ENCODE results near the gene CH25H. TPM values are rescaled to one million over a fixed set of nuclear protein-coding genes. Genes with fewer than 3 reads are reported as not detected.

CH25H gene
- total and polyA plus RNA-seq, 2 experiments from 2014 or later = 18.0 to 34.9 TPM

DNA sequence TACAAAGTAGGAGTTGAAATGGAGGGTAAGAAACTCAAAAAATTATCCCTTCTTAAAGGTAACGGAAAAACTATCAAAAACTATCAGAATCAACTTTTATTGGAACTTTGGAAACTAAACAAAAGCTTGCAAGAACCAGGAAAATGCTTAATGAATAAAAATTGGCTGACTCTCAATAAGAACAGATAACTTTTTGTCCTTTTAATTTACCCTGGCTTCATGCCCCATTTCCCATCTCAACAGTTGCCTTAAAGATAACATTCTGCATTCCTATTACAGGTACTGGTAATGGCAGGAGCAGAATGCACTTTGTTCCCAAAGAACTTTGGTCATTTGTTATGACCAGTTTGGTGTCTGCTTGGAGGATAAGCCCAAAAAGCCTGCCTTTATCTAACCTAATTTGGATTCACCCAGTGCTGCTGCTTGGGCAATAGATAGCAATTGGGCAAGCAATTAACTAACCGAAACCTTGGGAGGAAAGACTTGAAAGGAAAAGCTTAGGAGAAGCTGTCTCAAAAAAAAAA lies 17.8 kb downstream of the CH25H start:
- no peak overlapping the region for H3K27ac ChIP-seq
- no peaks in the 10 kb centered on the region for H3K36me3 ChIP-seq (ENCODE audit: low read depth)
- H3F3A ChIP-seq (ENCODE audit: insufficient read depth) = peaks cover 4% of the 10 kb centered on the region
- TF ChIP-seq EZH2phosphoT487 (IDR thresholded peaks at IDR 0.05; ENCODE audit: insufficient read depth, low read depth) (no peak), EZH2 (IDR thresholded peaks at IDR 0.05; ENCODE audit: insufficient read depth, poor library complexity, severe bottlenecking) (no peak)
- no peak overlapping the region for H3K4me3 ChIP-seq
- H3K9me3 ChIP-seq (ENCODE audit: low read depth) = no peaks in the 10 kb centered on the region
- in situ Hi-C loops (cut with MboI) = no loop called here
- H4K20me1 ChIP-seq (ENCODE audit: insufficient read depth) = no peaks in the 10 kb centered on the region
- no peaks in the 10 kb centered on the region for H3K27me3 ChIP-seq (replicated peaks; ENCODE audit: insufficient read depth)
- no peak for DNase-seq
- H3K4me2 ChIP-seq (ENCODE audit: unreplicated experiment) = no peak overlapping the region
- no peaks in the 10 kb centered on the region for H3K79me2 ChIP-seq (ENCODE audit: insufficient read depth)
- H3K9me2 ChIP-seq (ENCODE audit: insufficient read depth) = 0 out of 2 replicates have a peak, but pooled peaks cover 4% of the 10 kb centered on the region
- no peak overlapping the region for H3K9ac ChIP-seq
- H3K4me1 ChIP-seq (ENCODE audit: insufficient read depth) = 0 out of 2 replicates have a peak, but pooled peaks cover 1% of the 10 kb centered on the region
- WGBS, 2 experiments (ENCODE audit: low coverage in 1 of 2, low lambda C conversion rate in 2 of 2, missing lambda C conversion rate in 2 of 2) = 88 to 95% methylated on average over 2 of the region's 2 CpGs
- no peak overlapping the region for H2AFZ ChIP-seq

DNA sequence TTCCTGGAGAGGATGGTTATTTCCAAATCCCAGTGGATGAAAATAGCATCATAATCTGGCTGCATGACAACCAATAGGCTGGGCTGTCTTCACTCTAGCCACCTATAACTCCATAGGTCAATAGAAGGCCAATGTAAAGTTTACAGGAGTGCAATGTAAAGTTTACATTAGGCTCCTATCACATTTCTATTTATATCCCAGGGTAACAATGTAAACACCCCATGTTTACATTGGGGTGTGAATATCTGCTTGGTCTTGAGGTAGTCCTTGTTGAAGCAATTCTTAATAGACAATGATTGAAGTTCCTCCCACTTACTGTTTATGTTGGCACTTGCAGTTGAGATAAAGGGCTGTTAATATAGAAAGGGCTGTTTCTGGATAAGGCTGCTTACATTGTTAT lies 21.5 kb downstream of the CH25H start:
- Histone ChIP-seq H3K36me3 (ENCODE audit: low read depth) (no peaks in the 10 kb centered on the region), H4K20me1 (ENCODE audit: insufficient read depth) (no peaks in the 10 kb centered on the region), H3F3A (ENCODE audit: insufficient read depth) (peaks cover 20% of the 10 kb centered on the region), H3K4me2 (ENCODE audit: unreplicated experiment) (no peak overlapping the region), H3K27ac (no peak overlapping the region), H3K4me3 (no peak overlapping the region), H3K9ac (no peak overlapping the region), H2AFZ (no peak overlapping the region), H3K9me2 (ENCODE audit: insufficient read depth) (no peaks in the 10 kb centered on the region), H3K27me3 (replicated peaks; ENCODE audit: insufficient read depth) (no peaks in the 10 kb centered on the region), H3K9me3 (ENCODE audit: low read depth) (no peaks in the 10 kb centered on the region), H3K4me1 (ENCODE audit: insufficient read depth) (peaks cover 16% of the 10 kb centered on the region), H3K79me2 (ENCODE audit: insufficient read depth) (no peaks in the 10 kb centered on the region)
- DNase-seq = no peak
- in situ Hi-C loops (cut with MboI) = no loop called here
- TF ChIP-seq EZH2phosphoT487 (IDR thresholded peaks at IDR 0.05; ENCODE audit: insufficient read depth, low read depth) (no peak), EZH2 (IDR thresholded peaks at IDR 0.05; ENCODE audit: insufficient read depth, poor library complexity, severe bottlenecking) (no peak)

DNA sequence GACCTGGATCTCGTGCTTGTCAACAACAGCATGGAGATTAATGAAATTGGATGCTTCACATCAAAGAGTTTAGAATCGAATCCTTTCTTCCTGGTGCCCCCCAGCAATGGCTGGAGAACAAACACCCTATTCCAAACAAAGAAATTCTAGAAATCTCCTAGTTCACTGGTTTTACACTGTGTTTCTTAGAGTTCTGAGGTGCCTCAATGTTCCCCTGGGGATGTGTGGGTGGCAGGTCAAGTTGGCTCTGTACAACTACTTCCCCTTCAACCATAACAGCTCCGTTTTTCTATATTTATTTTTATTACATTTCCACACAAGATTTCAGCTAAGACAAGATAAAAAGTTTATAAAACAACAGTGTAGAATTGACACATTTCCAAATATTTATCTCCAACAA lies 22.5 kb downstream of the CH25H start:
- H3K4me1 ChIP-seq (ENCODE audit: insufficient read depth) = peaks cover 16% of the 10 kb centered on the region
- no peaks in the 10 kb centered on the region for H3K79me2 ChIP-seq (ENCODE audit: insufficient read depth)
- no peaks in the 10 kb centered on the region for H3K36me3 ChIP-seq (ENCODE audit: low read depth)
- 61 to 68% methylated on average over 3 of the region's 3 CpGs for WGBS, 2 experiments (ENCODE audit: low coverage in 1 of 2, low lambda C conversion rate in 2 of 2, missing lambda C conversion rate in 2 of 2)
- H2AFZ ChIP-seq = no peak overlapping the region
- DNase-seq = no peak
- H3K9me2 ChIP-seq (ENCODE audit: insufficient read depth) = no peaks in the 10 kb centered on the region
- no peaks in the 10 kb centered on the region for H3K9me3 ChIP-seq (ENCODE audit: low read depth)
- in situ Hi-C loops (cut with MboI) = no loop called here
- no peaks in the 10 kb centered on the region for H4K20me1 ChIP-seq (ENCODE audit: insufficient read depth)
- H3K27ac ChIP-seq = no peak overlapping the region
- H3K9ac ChIP-seq = no peak overlapping the region
- H3K27me3 ChIP-seq (replicated peaks; ENCODE audit: insufficient read depth) = no peaks in the 10 kb centered on the region
- H3F3A ChIP-seq (ENCODE audit: insufficient read depth) = peaks cover 20% of the 10 kb centered on the region
- no peak for TF ChIP-seq EZH2phosphoT487 (IDR thresholded peaks at IDR 0.05; ENCODE audit: insufficient read depth, low read depth)
- no peak for TF ChIP-seq EZH2 (IDR thresholded peaks at IDR 0.05; ENCODE audit: insufficient read depth, poor library complexity, severe bottlenecking)
- H3K4me2 ChIP-seq (ENCODE audit: unreplicated experiment) = no peak overlapping the region
- H3K4me3 ChIP-seq = no peak overlapping the region

DNA sequence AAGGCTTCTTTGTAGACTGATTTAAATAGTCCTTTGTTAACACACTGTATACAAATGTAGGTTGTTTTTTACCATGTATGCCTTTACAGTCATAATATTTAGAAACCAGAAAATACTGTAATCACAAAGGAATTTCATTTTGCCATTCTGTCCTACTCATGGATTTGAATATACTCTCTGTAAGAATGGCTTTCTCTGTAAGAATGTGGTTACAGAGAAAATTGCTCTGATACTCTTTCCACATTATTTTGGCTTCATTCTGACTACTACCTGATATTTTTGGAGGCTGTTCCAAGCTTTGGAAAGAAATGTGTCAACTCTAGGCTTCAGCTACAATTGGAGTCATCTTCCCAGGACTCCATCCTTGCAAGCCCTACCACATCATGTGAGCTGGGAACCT lies 23.5 kb downstream of the CH25H start:
- H3K9me2 ChIP-seq (ENCODE audit: insufficient read depth) = no peaks in the 10 kb centered on the region
- TF ChIP-seq EZH2 (IDR thresholded peaks at IDR 0.05; ENCODE audit: insufficient read depth, poor library complexity, severe bottlenecking) (no peak), EZH2phosphoT487 (IDR thresholded peaks at IDR 0.05; ENCODE audit: insufficient read depth, low read depth) (no peak)
- no peaks in the 10 kb centered on the region for H3K36me3 ChIP-seq (ENCODE audit: low read depth)
- H3F3A ChIP-seq (ENCODE audit: insufficient read depth) = peaks cover 20% of the 10 kb centered on the region
- peak overlapping the region; percentile 5 for H3K4me2 ChIP-seq (ENCODE audit: unreplicated experiment)
- no peaks in the 10 kb centered on the region for H4K20me1 ChIP-seq (ENCODE audit: insufficient read depth)
- H3K9me3 ChIP-seq (ENCODE audit: low read depth) = no peaks in the 10 kb centered on the region
- peaks cover 16% of the 10 kb centered on the region for H3K4me1 ChIP-seq (ENCODE audit: insufficient read depth)
- peak overlapping the region; percentile 10; the same call in 1 of the 2 replicates for H3K27ac ChIP-seq
- no peak overlapping the region for H3K9ac ChIP-seq
- H2AFZ ChIP-seq = no peak overlapping the region
- H3K79me2 ChIP-seq (ENCODE audit: insufficient read depth) = no peaks in the 10 kb centered on the region
- in situ Hi-C loops (cut with MboI) = no loop called here
- H3K4me3 ChIP-seq = no peak overlapping the region
- no peaks in the 10 kb centered on the region for H3K27me3 ChIP-seq (replicated peaks; ENCODE audit: insufficient read depth)
- DNase-seq = peak; percentile 67

DNA sequence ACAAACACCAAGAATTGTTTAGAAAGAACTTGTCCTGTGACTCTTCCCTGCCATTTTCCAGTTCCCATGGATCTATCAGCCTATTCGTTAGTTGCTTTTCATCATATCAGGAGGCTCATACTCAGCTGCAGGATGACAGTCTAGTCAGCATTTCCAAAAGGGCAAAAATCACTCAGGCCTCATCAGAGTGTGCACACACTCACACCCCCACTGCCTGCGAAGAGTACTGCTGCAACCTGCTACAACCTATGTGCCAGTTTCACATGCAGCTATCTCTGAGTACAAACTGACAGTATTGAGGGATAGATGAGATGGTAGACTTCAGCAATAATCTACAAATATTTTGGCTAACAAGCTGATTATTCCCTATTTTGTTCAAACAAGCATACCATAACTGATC lies 24.2 kb downstream of the CH25H start:
- in situ Hi-C loops (cut with MboI) = no loop called here
- no peak overlapping the region for H3K4me2 ChIP-seq (ENCODE audit: unreplicated experiment)
- no peak overlapping the region for H3K4me3 ChIP-seq
- no peak overlapping the region for H2AFZ ChIP-seq
- H3K9me2 ChIP-seq (ENCODE audit: insufficient read depth) = no peaks in the 10 kb centered on the region
- no peaks in the 10 kb centered on the region for H4K20me1 ChIP-seq (ENCODE audit: insufficient read depth)
- no peaks in the 10 kb centered on the region for H3K9me3 ChIP-seq (ENCODE audit: low read depth)
- no peaks in the 10 kb centered on the region for H3K27me3 ChIP-seq (replicated peaks; ENCODE audit: insufficient read depth)
- TF ChIP-seq EZH2phosphoT487 (IDR thresholded peaks at IDR 0.05; ENCODE audit: insufficient read depth, low read depth) = no peak
- peaks cover 16% of the 10 kb centered on the region for H3K4me1 ChIP-seq (ENCODE audit: insufficient read depth)
- no peak overlapping the region for H3K9ac ChIP-seq
- H3F3A ChIP-seq (ENCODE audit: insufficient read depth) = peaks cover 20% of the 10 kb centered on the region
- H3K36me3 ChIP-seq (ENCODE audit: low read depth) = no peaks in the 10 kb centered on the region
- H3K79me2 ChIP-seq (ENCODE audit: insufficient read depth) = no peaks in the 10 kb centered on the region
- 0 out of 2 replicates have a peak overlapping the region, but pooled peaks have one; percentile 10 for H3K27ac ChIP-seq
- no peak for DNase-seq
- WGBS, 2 experiments (ENCODE audit: low coverage in 1 of 2, low lambda C conversion rate in 2 of 2, missing lambda C conversion rate in 2 of 2) = 80 to 82% methylated on average over 2 of the region's 2 CpGs

All from GM23248 (cell line).